SK-N-MC (cell line): ENCODE measurements around the gene SLC39A8.

Experiments used
- EZH2 ChIP-seq: fragments of 200-600 bp; sonication (generic); IDR thresholded peaks from one replicate; pipeline ENCODE4 v1.6.1; 2017; ENCODE audit warnings: antibody characterized with exemption
- FOXP2 ChIP-seq: optimal IDR thresholded peaks from 2 replicates; pipeline ENCODE3; 2011; ENCODE audit warnings: mild to moderate bottlenecking, moderate library complexity; ENCODE audit not compliant: insufficient read depth; ENCODE audit errors: extremely low read length, control extremely low read depth
- POLR2AphosphoS5 ChIP-seq: IDR thresholded peaks from 2 replicates; pipeline ENCODE4 v1.6.1; 2012; ENCODE audit warnings: mild to moderate bottlenecking, low read depth, low read length, borderline replicate concordance

GRCh38 chr4:102350634-102351033 is 5.4 kb upstream of the SLC39A8 start:
- no peak for TF ChIP-seq POLR2AphosphoS5
- TF ChIP-seq EZH2: no peak
- no peak for TF ChIP-seq FOXP2
